Activated gamma-delta T cell treated with Interleukin-2 at 50 U/mL for 16 hours (primary cell): ENCODE measurements around the gene PRKX.
"Not testable (repeated sequence)": the region's sequence is repeated elsewhere in the genome, so short reads cannot be mapped to it uniquely, and the experiment has no call there.

Source experiments
- DNase-seq: peaks from one replicate; pipeline ENCODE4 v3.0.0-alpha.2; 2020

Gene PRKX

GRCh38 chrX:3713225-3713936, at the start of gene PRKX:
PRKX (minus strand) TSS chrX:3713649; CDS start chrX:3713253, 396 bp downstream.
- peak; percentile 71 for DNase-seq

DNA sequence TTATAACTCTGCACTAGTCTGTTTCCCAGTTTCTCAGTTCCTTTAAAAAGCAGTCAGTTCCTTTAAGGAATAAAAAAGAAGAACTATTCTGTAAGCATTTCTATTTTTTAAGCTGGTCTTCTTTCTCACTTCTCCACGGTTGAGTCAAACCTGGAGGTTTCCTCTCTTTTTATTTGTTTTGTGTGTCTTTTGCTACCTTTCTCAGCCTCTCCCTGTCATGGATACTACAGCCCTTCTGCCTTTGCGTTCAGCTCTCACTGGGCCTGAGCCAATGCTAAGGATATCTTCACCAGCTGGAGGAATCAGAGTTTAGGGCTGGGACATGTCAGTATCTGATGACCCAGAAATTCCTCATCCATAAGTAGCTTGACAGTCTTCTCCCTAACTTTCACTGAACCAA, 49.7 kb upstream of the PRKX start:
- DNase-seq, result no peak

DNA sequence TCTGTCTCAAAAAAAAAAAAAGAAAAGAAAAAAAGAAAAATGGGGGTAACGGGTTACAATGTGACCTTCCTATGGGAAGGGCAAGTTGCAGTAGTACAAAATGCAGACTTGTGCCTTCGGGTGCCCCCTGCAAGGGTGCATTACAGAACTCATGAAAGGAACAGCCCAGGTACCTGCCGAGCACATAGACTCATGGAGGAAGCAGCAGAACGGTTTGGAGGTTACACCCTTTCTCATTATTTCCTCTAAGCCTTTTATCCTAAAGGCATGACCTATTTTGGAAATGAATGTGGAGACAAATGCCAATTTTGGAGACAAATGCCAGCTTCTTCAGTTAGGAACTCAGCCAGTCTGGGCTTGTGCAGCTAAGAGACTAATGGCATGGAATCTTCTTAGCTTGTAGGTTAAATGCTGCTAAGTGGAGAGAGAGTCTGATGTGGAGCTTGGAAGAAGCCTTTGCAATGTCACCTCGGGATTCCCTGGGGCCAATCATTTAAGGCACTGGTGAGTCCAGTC, 44.1 kb upstream of the PRKX start:
- DNase-seq, result no peak

DNA sequence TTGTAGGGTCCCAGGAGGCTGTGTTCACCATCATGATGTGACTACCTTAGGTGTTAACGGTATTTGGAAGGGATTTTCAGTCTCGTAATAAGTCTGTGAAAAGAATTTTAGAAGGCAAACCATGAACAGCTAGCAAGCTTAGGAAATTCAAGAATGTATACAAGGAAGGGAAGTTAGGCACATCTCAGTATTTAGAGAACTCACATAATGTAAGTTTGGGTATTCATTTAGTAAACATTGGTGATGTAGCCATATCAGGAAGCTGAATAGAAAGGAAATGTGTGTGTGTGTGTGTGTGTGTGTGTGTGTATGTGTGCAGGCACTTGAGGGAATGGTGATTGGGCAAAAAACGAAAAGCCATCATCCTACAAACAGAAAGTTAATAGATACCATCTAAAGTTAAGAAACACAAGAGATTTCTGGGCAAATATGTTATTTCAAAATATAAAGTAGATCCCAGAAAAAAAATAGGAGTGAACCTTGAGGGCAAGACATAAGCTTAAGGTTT, 34.7 kb upstream of the PRKX start:
- no peak for DNase-seq

- peak; percentile 56 for DNase-seq
These were observed 30.5 kb upstream of the PRKX start for GRCh38 chrX:3743801-3744439.

- not testable (repeated sequence) for DNase-seq
These were observed 27.5 kb upstream of the PRKX start for GRCh38 chrX:3740946-3741345.

DNA sequence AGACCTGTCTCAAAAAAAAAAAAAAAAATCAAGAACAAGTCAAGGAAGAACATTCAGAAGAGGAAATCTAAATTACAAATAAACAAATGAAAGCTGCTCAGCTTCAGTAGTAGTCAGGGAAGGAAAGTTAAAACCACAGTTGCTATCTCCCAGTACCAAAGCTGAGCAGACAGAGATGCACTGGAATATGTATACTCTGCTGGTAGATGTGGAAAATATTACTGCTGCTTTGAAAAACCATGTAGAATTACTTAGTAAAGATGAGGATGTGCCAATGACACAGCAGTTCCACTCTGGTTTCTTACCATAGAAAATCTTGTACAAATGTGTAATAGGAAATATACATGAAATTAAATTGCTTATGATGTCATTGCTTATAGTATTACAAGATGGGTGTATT, 25.1 kb upstream of the PRKX start:
- DNase-seq, result no peak

GRCh38 chrX:3736536-3736935, 23.1 kb upstream of the PRKX start:
- DNase-seq, result not testable (repeated sequence)

DNA sequence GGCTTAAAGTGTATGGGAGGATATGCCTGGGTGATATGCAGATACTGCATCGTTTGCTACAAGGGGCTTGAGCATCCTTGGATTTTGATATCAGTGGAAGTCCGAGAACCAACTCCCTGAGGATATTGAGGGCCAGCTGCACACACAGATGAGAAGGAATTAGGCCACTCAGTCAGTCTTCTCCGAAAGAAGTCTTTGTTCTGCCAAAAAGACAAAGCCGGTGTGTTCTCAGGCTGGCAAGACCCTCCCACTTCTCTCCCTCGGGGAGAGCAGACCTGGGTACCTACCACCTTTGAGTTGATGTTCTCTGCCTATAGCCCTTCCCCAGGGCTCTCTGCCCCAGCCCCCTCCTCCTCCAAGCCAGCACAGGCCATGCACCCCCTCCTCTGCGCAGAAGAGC, 22.4 kb upstream of the PRKX start:
- not testable (repeated sequence) for DNase-seq

DNA sequence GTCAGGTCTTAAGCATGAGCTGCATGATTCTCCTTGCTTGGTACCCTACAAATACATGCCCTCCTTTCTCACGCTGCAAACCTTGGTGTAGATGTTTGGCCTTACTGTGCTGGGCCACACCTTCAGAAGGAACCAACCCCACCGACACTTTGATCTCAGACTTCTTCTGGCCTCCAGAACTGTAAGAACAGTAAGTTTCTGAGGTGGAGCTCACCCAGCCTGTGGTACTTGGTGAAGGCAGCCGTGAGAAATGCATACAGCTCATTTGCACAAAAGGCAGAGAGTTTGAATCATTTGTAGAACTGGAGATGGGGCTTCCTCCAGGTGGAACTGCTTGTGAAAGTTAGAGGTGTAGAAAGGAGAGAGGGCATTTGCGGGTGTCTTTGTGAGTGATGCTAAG, 21.0 kb upstream of the PRKX start:
- DNase-seq, result not testable (repeated sequence)

GRCh38 chrX:3733043-3733430, 19.6 kb upstream of the PRKX start:
- no peak for DNase-seq

DNA sequence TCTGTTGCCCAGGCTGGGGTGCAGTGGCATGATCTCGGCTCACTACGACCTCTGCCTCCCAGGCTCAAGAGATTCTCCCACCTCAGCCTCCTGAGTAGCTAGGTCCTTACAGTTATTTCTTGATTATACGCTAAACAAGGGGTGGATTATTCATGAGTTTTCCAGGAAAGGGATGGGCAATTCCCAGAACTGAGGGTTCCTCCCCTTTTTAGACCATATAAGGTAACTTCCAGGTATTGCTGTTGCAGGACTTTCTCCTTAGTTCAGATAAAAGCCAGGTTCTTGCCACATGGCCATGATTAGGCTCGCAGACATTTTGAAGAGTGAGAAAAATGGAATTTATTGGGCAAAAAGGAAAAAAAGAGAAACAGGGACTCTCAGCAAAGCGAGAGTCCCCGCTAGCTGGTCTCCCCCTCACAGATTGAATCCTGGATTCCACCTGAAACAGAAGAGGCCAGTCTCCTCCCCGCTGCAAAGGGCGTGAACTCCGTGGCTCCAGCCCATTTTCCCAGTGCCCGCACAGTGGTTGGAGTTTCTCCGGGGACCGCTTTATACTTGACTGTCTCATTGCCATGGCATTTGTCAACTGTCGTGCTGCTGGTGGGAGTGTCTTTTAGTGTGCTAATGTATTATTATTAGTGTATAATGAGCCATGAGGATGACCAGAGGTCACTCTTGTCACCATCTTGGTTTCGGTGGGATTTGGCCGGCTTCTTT, 19.0 kb upstream of the PRKX start:
- DNase-seq, result not testable (repeated sequence)

DNA sequence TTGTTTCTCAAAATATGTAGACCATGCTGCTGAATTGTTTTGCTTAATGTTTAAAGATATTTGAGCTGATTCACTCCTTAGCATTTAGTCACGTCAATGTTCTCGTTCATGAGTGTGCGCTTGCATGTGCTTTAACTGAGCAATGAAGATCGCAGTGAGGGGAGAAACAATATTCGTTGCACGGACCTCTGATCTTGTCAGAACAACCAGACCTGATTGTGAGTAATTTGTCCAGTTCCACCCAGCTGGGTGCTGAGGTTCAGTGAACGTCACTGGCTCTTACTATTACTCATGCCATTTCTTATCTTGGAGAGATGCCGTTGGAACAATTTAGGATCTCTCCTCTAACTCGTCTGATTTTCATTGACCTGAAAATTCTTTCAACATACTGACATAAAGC, 15.0 kb upstream of the PRKX start:
- DNase-seq, result no peak

DNA sequence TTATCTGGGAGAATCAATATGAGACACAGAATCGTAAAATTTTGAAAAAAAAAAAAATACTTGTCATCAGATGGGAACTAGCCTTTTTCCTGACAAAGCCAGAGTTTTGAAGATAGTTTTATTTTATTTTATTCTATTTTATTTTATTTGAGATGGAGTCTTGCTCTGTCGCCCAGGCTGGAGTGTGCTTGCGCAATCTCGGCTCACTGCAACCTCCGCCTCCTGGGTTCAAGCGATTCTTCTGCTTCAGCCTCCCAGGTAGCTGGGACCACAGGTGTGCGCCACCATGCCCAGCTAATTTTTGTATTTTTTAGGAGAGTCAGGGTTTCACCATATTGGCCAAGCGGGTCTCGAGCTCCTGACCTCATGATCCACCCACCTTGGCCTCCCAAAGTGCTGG, 10.0 kb upstream of the PRKX start:
- not testable (repeated sequence) for DNase-seq

GRCh38 chrX:3717742-3718420, 4.4 kb upstream of the PRKX start:
- no peak for DNase-seq

DNA sequence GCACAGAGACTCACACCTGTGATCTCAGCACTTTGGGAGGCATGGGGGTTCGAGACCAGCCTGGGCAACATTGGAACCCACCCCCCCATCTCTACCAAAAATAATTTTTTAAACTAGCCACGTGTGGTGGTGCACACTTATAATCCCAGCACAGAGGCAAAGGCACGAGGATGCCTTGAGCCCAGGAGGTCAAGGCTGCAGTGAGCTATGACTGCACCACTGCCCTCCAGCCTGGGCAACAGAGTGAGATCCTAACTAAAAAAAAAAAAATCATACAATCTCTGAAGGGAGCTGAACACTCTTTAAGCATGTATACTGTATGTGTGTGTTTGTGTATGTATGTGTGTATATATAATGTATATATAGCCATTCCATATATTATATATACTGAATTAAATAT, 2.5 kb upstream of the PRKX start:
- DNase-seq, result no peak

DNA sequence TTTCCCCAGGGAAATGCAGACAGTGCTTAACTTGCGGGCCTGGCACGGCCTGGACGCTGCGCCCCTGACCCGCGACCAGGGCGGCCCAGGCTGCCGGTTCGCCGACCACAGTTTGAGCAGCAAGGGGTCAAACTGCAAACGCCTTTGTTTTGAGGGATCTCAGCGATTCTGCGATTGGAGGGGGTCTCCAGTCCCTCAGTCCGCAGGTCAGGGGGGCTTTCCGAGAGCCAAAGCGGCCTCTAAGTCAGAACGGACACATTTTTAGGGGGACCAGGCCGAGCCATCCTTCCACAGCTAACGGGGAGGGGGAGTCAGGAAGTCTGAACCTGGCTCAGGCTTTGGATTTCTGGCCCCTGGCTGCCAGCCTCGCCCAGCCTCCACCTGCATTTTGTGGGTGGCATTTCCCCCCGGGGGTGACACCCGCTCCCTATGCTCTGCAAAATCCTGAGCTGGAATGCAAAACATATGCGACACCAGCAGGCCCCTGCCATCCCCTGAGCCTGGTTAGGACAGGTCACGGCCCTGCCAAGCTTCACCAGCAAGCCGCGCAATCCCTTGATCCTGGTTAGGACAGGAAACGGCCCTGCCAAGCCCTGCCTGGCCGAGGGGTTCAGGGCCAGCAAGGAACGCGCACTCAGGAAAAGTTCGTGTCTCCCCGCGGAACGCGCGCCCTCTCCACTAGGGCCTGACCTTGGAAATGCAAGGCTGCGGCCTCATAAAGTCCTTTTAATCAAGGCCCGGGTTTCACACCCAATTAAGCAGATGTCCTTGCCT, 1.4 kb upstream of the PRKX start:
- not testable (repeated sequence) for DNase-seq

- DNase-seq, result no peak
These were observed 537 bp upstream of the PRKX start for GRCh38 chrX:3713937-3714434.

- DNase-seq, result peak; percentile 16
These were observed 602 bp downstream of the PRKX start for GRCh38 chrX:3712870-3713224.

- no peak for DNase-seq
These were observed 1.2 kb downstream of the PRKX start for GRCh38 chrX:3712051-3712869.

- peak; percentile 40 for DNase-seq
These were observed 2.0 kb downstream of the PRKX start for GRCh38 chrX:3711331-3711917.
